Germinal center (tissue), 1 donor: Measurements from ENCODE around the gene BMS1.
"Not testable (repeated sequence)": the region's sequence is repeated elsewhere in the genome, so short reads cannot be mapped to it uniquely, and the experiment has no call there.

Source experiments
- DNase-seq: peaks from one replicate; pipeline ENCODE4 v3.0.0; 2012; ENCODE audit warnings: mixed read lengths, low spot score

The BMS1 gene

DNA sequence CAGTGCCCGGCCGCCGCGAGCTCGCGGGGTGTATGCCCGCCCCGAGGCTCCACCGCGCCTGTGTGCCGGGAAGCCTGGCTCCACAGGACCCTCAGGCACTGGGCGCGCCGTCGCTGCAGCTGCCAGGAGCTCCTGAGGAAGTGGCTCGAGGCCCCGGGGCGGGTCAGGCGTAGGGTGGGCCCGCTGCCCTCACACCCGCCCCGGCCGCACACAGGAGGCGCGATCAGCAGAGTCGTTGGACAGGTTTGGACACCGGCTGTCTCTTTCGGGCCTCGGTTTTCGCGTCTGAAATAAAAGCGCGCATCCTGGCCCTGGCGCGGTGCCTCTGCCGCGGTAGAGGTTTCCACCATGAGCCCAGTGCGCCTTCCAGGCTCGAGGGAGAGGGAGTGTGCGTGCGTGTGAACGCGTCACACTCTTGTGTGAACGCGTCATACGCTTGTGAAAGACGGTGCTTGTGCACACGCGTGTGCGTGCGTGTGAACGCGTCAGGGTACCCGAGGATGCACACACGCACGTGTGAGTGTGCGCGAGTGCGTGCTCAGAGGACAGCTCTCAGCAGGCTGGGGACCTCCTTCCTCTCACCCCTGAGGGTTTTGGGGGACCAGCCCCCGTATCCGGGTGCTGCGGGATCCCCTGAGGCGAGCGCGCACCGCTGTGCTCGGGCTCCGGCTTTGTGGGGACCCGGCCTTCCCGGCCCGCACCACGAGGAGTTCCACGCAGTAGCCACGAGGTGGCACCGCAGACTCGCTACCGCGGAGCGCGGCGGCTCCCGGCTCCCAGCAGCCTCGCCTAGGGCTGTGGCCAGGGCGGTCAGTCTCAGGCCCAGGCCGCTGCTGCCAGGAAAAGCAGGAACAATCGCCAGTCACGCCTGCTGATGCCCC, 83.8 kb downstream of the BMS1 start:
- DNase-seq: peak; percentile 30

DNA sequence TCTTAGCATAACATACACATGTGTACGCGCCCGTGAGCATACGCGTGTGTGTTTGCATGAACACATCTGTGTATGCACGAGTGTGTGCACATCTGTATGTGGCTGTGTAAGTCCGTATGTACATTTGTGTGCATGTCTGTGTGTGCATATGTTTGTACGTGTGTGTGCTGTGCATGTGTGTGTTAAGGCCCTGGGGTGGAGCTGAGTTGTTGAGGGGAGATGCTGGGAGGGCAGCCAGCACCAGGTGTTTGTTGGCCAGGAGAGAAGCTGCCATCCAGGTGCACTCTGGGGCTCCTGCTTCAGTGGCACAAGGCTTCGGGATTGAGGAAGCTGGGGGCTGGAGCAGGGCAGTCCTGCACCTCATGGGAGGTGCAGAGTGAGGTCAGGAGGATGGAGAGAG, 85.0 kb downstream of the BMS1 start:
- no peak for DNase-seq

DNA sequence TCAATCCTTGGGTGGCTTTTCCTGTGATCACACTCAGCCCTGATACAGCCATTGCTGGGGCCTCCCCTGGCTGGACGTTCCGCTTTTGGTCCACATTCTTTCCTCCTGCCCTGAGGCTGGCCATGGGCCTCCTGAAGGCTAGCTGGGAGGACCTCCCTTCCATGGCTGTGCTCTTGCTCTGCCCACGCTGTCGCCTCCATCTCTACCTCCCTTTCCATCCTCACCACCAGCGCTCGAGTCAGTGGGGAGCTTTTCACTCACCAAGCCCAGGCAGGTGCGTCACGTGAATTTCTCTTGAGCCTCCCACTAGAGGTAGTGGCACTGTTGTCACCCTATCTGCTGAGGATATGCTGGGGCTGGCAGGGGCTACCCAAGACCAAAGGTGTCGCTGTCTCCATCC, 85.9 kb downstream of the BMS1 start:
- DNase-seq: no peak

DNA sequence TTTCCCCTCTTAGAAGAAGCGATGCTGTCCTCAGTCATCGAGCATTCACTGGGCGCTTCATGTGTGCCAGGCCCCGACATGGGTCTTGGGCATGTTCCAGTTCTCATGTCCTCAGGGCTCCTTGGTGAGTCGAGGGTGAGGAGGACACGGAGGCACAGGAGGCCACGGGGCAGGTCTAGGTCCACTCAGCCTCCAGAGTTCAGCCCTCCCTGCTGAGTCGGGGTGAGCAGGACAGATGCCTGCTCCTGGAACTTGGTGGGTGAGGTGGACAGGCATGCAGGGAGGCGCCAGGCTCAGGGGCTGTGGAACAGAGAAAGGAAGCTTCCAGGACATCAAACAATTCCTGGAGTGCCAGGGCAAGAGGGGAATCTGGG, 87.4 kb downstream of the BMS1 start:
- no peak for DNase-seq

DNA sequence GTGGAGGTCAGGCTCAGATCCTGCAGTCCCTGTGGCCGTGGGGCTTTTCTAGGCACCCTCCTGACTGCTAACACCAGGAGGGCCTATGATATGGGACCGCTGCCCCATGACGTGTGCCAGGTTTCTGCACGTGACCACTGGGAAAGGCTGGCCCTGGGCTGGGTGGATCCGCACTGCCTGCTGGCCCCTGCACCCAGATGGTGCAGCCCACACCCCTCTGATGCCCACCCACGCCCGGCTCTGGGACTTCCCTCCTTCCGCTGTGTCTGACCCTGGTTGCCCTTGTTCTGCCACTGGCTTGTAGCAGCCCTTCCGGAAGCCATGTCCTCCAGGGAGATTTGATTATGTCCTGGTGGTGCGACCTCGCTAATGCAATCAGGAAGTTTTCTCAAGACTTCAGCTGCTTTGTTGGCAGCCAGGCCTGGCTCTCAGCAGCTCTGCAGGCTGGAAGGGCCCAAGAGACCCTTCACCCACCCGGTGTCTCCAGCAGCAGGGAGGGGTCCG, 88.6 kb downstream of the BMS1 start:
- DNase-seq: not testable (repeated sequence)

DNA sequence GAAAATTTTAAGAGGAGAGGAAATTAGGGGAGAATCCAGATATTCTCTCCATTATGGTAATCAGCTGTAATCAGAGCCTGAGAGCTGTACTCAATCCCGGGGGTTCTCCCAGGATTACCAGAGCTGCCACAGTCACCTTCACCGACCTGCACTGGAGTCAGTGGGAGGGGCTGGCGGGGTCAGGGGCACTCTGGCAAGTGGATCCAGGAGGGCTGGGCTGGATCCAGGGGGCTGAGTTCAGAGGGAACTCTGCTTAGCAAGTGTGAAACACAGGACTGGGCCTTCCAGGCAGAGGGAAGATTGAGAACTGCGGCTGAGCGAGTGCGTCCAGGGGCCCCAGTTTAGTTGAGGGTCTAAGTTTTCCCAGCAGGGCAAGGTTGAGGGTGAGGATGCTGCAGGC, 89.2 kb downstream of the BMS1 start:
- DNase-seq: no peak

DNA sequence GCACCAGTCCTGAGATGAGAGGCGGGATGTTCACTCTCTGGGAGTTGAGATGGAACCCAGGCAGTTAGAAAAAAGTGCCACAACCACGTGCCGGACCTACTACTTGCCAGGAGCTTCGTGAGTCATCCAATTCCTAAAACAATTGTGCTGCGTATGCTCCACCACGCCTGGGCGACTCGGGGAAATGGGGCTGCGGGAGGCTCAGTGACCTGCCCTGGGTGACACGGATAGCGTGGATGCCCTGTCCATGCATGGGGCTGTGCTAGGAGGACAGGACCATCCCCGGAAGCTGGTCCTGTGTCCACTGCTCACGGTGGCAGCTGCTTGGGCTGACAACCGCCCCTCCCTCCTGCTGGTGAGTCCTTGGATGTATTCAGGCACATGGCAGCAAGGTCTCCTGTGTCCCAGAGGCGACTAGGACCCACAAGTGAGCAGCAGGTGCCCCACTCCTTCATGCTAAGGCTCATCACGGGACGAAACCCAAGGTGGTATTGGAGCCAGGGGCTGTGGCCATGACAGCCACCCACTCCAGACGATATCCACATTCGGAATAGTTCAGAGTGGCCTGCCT, 90.4 kb downstream of the BMS1 start:
- DNase-seq: no peak

DNA sequence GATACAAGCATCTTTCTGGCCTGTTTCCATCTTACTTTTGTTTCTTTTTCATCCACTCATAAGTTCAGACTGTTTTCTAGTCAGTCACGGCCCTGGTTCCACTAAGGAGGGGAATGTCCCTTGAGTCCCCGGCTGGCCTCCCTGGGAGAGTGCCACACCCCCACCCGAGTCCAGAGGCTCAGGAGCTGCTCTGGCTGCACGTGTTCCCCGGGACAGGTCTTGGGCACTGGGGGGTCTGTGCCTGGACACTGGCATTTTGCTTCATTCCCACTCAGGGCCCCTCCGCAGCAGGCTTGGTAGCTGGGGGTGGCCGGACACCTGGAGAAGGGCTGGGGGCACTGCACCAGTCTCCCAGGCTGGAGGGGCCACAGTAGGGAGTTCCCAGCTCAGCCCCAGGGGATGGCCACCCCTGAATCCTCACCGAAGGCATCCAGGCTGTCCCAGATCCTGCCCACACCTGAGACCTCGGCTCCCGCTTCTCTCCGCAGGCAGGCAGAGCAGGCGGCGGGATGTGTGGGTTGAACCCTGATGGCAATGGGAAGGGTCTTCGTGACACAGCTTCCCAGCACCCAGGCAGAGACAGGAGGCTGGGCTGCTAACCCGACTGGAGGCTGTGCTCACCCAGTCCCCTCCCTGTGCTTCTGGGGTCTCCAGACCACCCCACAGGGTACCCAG, 92.3 kb downstream of the BMS1 start:
- no peak for DNase-seq

DNA sequence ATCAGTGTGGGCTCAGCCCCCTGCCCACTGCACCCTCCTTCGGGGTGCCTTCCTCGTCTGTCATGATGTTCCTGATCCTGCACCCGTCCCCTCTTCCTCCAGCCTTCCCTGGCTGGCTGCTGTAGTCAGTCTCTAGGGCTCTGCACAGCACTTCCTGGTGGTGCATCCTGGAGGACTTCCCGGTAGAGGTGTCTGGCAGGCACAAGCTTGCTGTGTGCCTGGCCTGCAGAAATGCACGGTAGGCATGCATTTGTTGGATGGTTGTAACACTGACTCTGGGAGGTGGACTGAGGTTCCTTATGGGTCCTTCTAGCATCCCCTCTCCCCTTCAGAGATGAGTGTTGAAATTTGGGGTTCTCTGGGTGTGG, 92.8 kb downstream of the BMS1 start:
- no peak for DNase-seq

DNA sequence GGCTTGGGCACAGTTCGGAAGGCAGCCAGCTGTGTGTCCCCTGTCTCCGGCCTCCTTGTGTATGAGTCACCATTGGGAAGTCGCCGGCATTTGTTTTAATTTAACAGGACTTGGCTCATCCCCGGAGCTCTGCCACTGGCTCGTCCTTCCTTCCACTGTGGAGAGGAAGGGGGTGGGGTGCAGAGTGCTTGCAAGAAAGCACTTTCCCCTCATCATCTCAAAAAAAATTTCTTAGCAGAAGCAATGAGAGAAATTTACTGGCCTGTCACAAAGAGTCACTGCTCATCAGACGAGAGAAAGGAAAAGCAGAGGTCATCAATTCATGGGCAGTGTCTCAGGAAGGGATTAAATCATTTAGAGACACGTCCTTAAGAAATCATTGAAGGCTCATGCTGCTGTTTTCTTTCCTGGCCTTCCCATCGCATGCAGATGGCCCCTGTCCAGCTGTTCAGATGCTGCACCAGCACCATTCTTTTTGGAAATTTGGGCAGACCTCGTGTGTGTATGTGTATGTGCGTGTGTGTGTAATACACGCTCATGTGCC, 93.3 kb downstream of the BMS1 start:
- no peak for DNase-seq

DNA sequence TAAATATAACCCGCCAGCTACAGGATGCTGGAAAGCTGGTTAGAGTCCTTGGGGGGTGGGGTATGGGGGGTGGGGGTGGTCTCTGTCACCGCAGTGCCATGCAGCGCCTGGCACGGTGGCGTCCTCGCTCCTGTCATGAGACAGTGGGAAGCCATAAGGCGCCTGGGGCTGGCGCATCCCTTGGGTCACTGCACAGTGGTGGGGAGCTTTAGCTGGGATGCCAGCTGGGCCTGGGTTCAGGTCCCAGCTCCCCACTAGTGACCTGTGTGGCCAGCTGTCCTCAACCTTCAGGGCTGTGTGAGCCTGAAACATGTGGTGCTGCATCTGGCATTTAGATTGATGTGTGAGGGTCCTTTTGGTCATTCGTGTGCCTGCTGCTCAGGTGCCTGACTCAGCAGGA, 93.9 kb downstream of the BMS1 start:
- DNase-seq: no peak

DNA sequence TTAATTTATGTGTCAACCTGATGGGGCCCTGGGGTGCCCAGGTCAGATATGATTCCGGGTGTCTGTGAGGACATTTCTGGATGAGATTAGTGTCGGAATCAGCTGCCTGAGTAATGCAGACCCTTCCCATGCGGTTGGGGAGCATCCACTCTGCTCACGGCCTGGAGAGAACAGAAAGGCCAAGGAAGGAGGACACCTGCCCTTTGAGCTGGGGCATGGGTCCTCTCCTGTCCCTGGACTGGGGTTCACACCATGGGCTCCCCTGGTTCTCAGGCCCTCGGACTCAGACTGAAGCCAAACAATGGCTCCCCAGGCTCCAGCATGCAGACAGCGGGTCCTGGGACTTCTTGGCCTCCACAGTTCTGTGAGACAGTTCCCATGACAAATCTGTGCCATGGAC, 94.3 kb downstream of the BMS1 start:
- DNase-seq: no peak

DNA sequence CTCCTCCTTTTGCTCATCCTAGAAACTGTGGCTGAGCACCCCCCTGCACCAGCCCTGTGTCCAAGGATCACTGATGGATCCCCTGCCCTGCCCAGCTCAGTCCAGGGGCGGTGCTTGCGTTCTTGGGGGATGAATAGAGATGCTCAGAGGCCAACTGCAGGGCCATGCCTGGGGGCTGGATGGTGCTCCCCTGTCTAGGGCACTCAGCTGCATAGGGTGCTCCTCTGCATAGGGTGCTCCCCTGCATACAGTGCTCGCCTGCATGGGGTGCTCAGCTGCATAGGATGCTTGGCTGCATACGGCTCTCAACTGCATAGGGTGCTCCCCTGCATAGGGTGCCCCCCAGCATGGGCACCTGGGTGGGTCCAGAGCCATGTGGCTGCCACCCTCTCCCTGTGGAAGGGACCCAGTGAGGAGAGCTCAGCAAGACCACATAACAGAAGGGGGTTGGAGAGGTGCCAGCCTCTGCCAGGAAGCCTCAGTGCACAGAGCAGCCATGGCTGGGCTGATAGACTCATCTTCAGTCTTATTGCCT, 95.0 kb downstream of the BMS1 start:
- no peak for DNase-seq

DNA sequence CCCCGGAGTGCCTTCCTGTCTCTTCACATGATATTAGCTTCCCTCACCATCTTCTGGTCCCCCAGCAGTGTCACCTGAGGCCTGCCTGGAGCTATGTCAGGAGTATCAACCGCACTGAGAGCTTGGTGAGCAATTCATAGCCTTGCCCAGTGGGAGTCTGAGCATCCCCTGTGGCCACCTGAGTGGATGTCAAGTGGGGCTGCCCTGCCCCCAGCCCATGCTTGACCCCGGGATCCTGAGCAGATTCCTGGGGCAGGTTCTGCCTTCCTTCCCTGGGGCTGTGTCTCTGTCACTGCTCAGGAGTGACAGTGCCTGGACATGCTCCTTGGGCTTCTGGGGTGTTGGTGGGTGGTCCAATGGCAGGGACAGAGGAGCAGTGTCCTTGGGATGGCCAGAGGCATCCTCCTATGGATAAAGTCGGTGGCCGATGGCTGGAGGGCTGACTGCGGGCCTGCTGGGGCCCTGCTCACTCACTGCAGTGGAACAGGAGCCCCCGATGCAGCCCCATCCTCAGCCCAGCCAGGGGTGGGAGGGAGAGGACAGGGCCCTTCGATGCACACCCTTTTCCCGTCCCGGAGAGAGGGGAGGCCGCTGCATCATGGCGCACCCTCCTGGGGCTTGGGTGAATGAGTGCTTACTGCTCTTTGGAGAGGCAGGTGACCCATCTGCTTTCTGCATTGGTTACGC, 95.7 kb downstream of the BMS1 start:
- no peak for DNase-seq

DNA sequence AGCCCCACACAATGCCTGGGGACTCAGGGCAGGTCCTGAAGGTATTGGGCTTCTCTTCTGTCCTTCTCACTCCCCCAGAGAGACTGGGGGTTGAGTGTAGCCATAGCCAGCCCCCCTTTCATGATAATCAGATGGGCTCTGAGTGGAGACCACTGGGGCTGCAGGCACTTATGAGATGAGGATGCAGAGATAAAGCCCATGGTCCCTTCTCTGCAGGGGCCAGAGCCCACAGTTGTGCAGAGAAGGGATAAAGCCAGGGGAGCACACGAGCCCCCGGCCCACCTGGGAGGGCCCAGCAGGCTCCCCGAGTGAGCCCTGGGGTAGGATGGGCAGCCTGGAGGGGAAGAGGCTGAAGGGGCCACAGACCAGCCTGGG, 96.2 kb downstream of the BMS1 start:
- DNase-seq: no peak

DNA sequence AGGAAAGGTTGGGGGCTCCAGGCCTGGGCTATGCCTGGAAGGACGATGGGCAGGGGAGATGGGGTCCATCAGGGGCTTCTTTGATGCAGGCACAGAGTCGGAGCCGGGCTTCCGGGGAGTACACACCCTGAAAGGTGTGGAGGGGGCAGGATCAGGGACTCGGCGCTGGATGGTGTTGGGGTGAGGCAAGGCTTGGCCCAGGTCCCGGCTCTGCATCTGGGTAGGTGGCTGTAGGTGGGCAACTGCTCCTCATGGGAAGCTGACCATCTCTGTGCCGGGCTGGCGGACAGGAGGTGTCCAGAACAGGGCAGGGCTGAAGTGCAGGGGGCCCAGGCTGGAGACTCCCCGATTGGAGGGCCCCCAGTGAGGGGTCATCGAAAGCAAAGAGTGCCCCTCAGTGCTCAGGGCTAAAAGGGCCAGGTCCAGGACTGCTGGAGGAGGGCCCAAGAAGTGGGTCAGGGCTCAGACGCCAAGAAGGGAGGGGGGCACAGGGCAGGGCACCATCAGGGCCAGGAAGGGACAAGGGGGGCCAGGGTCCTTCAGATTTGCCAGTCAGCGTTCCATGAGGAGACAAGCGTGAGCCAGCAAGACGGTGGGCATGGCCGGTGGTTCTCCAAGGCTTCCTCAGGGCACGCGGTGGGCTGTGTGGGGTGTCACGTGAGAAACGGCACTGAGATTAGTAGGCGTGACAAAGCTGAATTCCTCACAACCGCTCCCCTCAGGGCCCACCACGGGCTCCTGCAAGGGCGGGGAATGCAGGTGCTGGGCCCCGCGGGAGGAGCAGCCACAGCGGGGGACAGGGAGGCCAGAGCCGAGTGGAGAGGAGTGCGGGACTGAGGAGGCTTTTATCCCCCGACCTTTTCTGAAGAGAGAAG, 97.0 kb downstream of the BMS1 start:
- no peak for DNase-seq

DNA sequence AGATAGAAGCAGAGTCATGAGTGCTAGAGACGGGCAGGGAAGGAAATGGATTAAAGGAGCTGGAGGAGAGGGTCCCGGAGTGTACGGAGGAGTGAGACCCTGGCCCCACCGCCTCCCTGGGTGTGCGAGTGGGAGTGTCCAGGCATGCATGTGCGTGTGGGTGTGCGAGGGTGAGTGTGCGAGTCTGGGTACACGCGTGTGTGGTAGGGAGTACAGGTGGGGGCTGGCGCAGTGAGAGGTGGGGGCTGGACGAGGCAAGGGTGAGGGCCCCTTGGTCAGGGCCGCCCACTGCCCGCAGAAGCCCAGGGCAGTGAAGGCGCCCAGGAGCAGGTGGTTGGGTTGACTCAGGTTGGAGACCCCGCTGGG, 97.6 kb downstream of the BMS1 start:
- DNase-seq: no peak

DNA sequence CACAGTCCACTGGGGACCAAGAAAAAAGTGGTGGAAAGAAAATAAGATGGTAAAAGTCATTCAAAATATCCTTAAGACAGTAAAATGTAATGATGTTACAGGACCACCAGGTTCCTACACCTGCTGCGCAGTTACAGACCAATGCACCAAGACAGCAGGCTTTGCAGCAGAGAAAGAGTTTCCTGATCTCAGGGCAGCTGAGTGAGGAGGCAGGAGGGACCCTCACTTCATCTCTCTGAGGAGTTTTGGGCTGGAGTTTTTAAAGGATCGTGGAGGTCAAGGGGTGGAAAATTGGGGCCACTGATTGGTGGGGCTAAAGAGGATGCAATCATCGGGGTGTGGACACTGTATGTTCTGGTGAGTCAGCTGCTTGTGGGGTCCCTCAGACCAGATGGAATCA, 100.0 kb downstream of the BMS1 start:
- DNase-seq: no peak
